GM21526 (cell line): Measurements from ENCODE around the gene ARHGEF11.

Experiments used
- ATAC-seq: cut with Tn5 transposase; IDR thresholded peaks from one replicate; pipeline ENCODE4 v1.9.1; 2021; ENCODE audit warnings: moderate library complexity; ENCODE audit not compliant: unreplicated experiment, low FRiP score

The ARHGEF11 gene

GRCh38 chr1:156898971-156899664 lies 146.4 kb downstream of the ARHGEF11 start:
- no peak for ATAC-seq

- no peak for ATAC-seq
Measured at GRCh38 chr1:156898161-156898566, 147.4 kb downstream of the ARHGEF11 start.

- no peak for ATAC-seq
Measured at GRCh38 chr1:156897078-156897825, 148.3 kb downstream of the ARHGEF11 start.

GRCh38 chr1:156896490-156897033 lies 149.0 kb downstream of the ARHGEF11 start:
- ATAC-seq: no peak

- no peak for ATAC-seq
Measured at GRCh38 chr1:156895927-156896326, 149.6 kb downstream of the ARHGEF11 start.

GRCh38 chr1:156895455-156895812 lies 150.1 kb downstream of the ARHGEF11 start:
- ATAC-seq: no peak

GRCh38 chr1:156894711-156895454 lies 150.7 kb downstream of the ARHGEF11 start:
- no peak for ATAC-seq

- ATAC-seq: no peak
Measured at GRCh38 chr1:156894001-156894400, 151.5 kb downstream of the ARHGEF11 start.

GRCh38 chr1:156893048-156893953 lies 152.2 kb downstream of the ARHGEF11 start, which contains the start of gene PEAR1:
Gene PEAR1 (plus strand): TSS chr1:156893718. CDS start chr1:156903927, 10,209 bp downstream.
- ATAC-seq: no peak

GRCh38 chr1:156892190-156893047 lies 153.1 kb downstream of the ARHGEF11 start:
- no peak for ATAC-seq

- no peak for ATAC-seq
Measured at GRCh38 chr1:156889802-156890580, 155.6 kb downstream of the ARHGEF11 start.

- ATAC-seq: no peak
Measured at GRCh38 chr1:156887734-156888133, 157.8 kb downstream of the ARHGEF11 start.

- ATAC-seq: no peak
Measured at GRCh38 chr1:156887317-156887716, 158.2 kb downstream of the ARHGEF11 start.

- ATAC-seq: no peak
Measured at GRCh38 chr1:156886583-156887281, 158.8 kb downstream of the ARHGEF11 start.

GRCh38 chr1:156885880-156886355 lies 159.6 kb downstream of the ARHGEF11 start:
- no peak for ATAC-seq

- no peak for ATAC-seq
Measured at GRCh38 chr1:156885314-156885713, 160.2 kb downstream of the ARHGEF11 start.
